BLaER1 treated with 17β-estradiol and CSF1 and Interleukin-3, amounts not matched to agents 10 nM and 100 nM (cell line): Measurements from ENCODE around the gene TCF19.
"Not testable (repeated sequence)": the region's sequence is repeated elsewhere in the genome, so short reads cannot be mapped to it uniquely, and the experiment has no call there.

ENCODE experiments used
- H3K27ac ChIP-seq, 11 experiments: shearing (Covaris generic); formaldehyde crosslinking; 2 replicates each; pipeline ENCODE4 v1.8.1; 2022
- H3K27me3 ChIP-seq, 11 experiments: shearing (Covaris generic); formaldehyde crosslinking; 2 replicates each; pipeline ENCODE4 v1.8.1; 2022
- H3K36me3 ChIP-seq, 11 experiments: shearing (Covaris generic); formaldehyde crosslinking; 2 replicates each; pipeline ENCODE4 v1.8.1; 2022
- H3K4me1 ChIP-seq, 10 experiments: shearing (Covaris generic); formaldehyde crosslinking; 2 replicates each; pipeline ENCODE4 v1.8.1; 2022
- H3K4me2 ChIP-seq, 11 experiments: shearing (Covaris generic); formaldehyde crosslinking; 2 replicates each; pipeline ENCODE4 v1.8.1; 2022
- H3K4me3 ChIP-seq, 10 experiments: shearing (Covaris generic); formaldehyde crosslinking; 2 replicates each; pipeline ENCODE4 v1.8.1; 2022
- H3K9ac ChIP-seq, 11 experiments: shearing (Covaris generic); formaldehyde crosslinking; 2 replicates each; pipeline ENCODE4 v1.8.1; 2022
- H3K9me3 ChIP-seq, 11 experiments: shearing (Covaris generic); formaldehyde crosslinking; replicated peaks in 1 of 11; 2 replicates each; pipeline ENCODE4 v1.8.1; 2022
- H4K20me1 ChIP-seq, 11 experiments: shearing (Covaris generic); formaldehyde crosslinking; 2 replicates each; pipeline ENCODE4 v1.8.1; 2022
- Cebpa-rat ChIP-seq, 11 experiments: shearing (Covaris generic); IDR thresholded peaks; 2 replicates each; pipeline ENCODE4 v1.8.1; 2022

The TCF19 gene

GRCh38 chr6:31186052-31186734 lies 27.8 kb downstream of the TCF19 start:
- Histone ChIP-seq H3K4me2 (0 out of 22 replicates have a peak overlapping the region, but pooled peaks of 1 of the 11 experiments have one; percentile 22), H3K27me3 (no peaks in the 10 kb centered on the region), H4K20me1 (no peaks in the 10 kb centered on the region), H3K4me3 (no peak overlapping the region), H3K36me3 (no peaks in the 10 kb centered on the region), H3K27ac (no peak overlapping the region), H3K4me1 (peaks cover 0 to 5% (median 0%) of the 10 kb centered on the region in 10 experiments; a peak in 1 of 20 replicates), H3K9me3 (no peaks in the 10 kb centered on the region), H3K9ac (no peak overlapping the region)
- no peak for TF ChIP-seq Cebpa-rat (IDR thresholded peaks at IDR 0.05)

GRCh38 chr6:31187780-31188194 lies 29.4 kb downstream of the TCF19 start:
- H3K27ac ChIP-seq = no peak overlapping the region
- H3K9me3 ChIP-seq = no peaks in the 10 kb centered on the region
- H3K4me2 ChIP-seq = no peak overlapping the region
- H3K4me3 ChIP-seq = no peak overlapping the region
- peaks cover 0 to 5% (median 0%) of the 10 kb centered on the region in 10 experiments; a peak in 1 of 20 replicates for H3K4me1 ChIP-seq
- H3K36me3 ChIP-seq = no peaks in the 10 kb centered on the region
- TF ChIP-seq Cebpa-rat (IDR thresholded peaks at IDR 0.05) = no peak
- H3K27me3 ChIP-seq = no peaks in the 10 kb centered on the region
- no peak overlapping the region for H3K9ac ChIP-seq
- H4K20me1 ChIP-seq = no peaks in the 10 kb centered on the region

- not testable (repeated sequence) for H3K27ac ChIP-seq, H3K27me3 ChIP-seq, H4K20me1 ChIP-seq, H3K9ac ChIP-seq, H3K4me1 ChIP-seq, H3K4me3 ChIP-seq, H3K4me2 ChIP-seq, H3K9me3 ChIP-seq, H3K36me3 ChIP-seq
Observed at GRCh38 chr6:31189223-31189622, 30.8 kb downstream of the TCF19 start.

GRCh38 chr6:31190488-31190887 lies 32.1 kb downstream of the TCF19 start:
- H3K27ac ChIP-seq = no peak overlapping the region
- no peak for TF ChIP-seq Cebpa-rat (IDR thresholded peaks at IDR 0.05)
- H3K4me2 ChIP-seq = no peak overlapping the region

GRCh38 chr6:31192431-31193105 lies 34.2 kb downstream of the TCF19 start:
- peaks cover 4 to 17% (median 15%) of the 10 kb centered on the region in 10 experiments; a peak in 14 of 20 replicates for H3K4me1 ChIP-seq
- H4K20me1 ChIP-seq, H3K4me2 ChIP-seq, H3K4me3 ChIP-seq, H3K27me3 ChIP-seq, H3K27ac ChIP-seq, H3K9ac ChIP-seq, H3K9me3 ChIP-seq, H3K36me3 ChIP-seq: not testable (repeated sequence)

More at GRCh38 chr6:31190488-31190887, 32.1 kb downstream of the TCF19 start:
- Histone ChIP-seq H3K9ac (no peak overlapping the region), H3K4me3 (no peak overlapping the region), H3K27me3 (no peaks in the 10 kb centered on the region), H4K20me1 (no peaks in the 10 kb centered on the region), H3K9me3 (no peaks in the 10 kb centered on the region), H3K4me1 (peaks cover 0 to 19% (median 11%) of the 10 kb centered on the region in 10 experiments; a peak in 13 of 20 replicates), H3K36me3 (no peaks in the 10 kb centered on the region; a peak in 1 of 22 replicates)

GRCh38 chr6:31193206-31193605 lies 34.8 kb downstream of the TCF19 start:
- no peak overlapping the region for H3K4me3 ChIP-seq
- H3K9me3 ChIP-seq = no peaks in the 10 kb centered on the region
- H3K4me1 ChIP-seq = peaks cover 4 to 17% (median 15%) of the 10 kb centered on the region in 10 experiments; a peak in 14 of 20 replicates
- H3K4me2 ChIP-seq = no peak overlapping the region
- H4K20me1 ChIP-seq = no peaks in the 10 kb centered on the region
- H3K9ac ChIP-seq = no peak overlapping the region; a peak in 1 of 22 replicates
- no peak for TF ChIP-seq Cebpa-rat (IDR thresholded peaks at IDR 0.05)
- no peaks in the 10 kb centered on the region; a peak in 1 of 22 replicates for H3K36me3 ChIP-seq
- no peaks in the 10 kb centered on the region for H3K27me3 ChIP-seq
- H3K27ac ChIP-seq = no peak overlapping the region; a peak in 1 of 22 replicates

GRCh38 chr6:31194061-31194834 lies 35.9 kb downstream of the TCF19 start:
- H3K9me3 ChIP-seq = no peaks in the 10 kb centered on the region
- peak overlapping the region in 4 of 11 experiments; percentile 8 to 36 (median 17); a peak in 3 of 22 replicates for H3K27ac ChIP-seq
- H3K9ac ChIP-seq = peak overlapping the region in 7 of 11 experiments; percentile 7 to 39 (median 23); a peak in 6 of 22 replicates
- H3K4me1 ChIP-seq = peaks cover 11 to 26% (median 24%) of the 10 kb centered on the region in 10 experiments
- no peak overlapping the region for H3K4me3 ChIP-seq
- TF ChIP-seq Cebpa-rat (IDR thresholded peaks at IDR 0.05) = no peak
- no peaks in the 10 kb centered on the region for H3K27me3 ChIP-seq
- H3K36me3 ChIP-seq = peaks cover 0 to under 1% (median 0%) of the 10 kb centered on the region in 11 experiments; a peak in 1 of 22 replicates
- H4K20me1 ChIP-seq = no peaks in the 10 kb centered on the region
- H3K4me2 ChIP-seq = peak overlapping the region in 4 of 11 experiments; percentile 5 to 18 (median 10); a peak in 2 of 22 replicates

- Histone ChIP-seq H3K36me3 (peaks cover 0 to 11% (median 0%) of the 10 kb centered on the region in 11 experiments; a peak in 5 of 22 replicates), H3K4me1 (peaks cover 23 to 38% (median 36%) of the 10 kb centered on the region in 10 experiments), H3K27ac (0 out of 22 replicates have a peak overlapping the region, but pooled peaks of 1 of the 11 experiments have one; percentile 9)
- not testable (repeated sequence) for H3K4me2 ChIP-seq, H3K9me3 ChIP-seq, H3K4me3 ChIP-seq, H4K20me1 ChIP-seq, H3K27me3 ChIP-seq, H3K9ac ChIP-seq
Observed at GRCh38 chr6:31195308-31195979, 37.1 kb downstream of the TCF19 start.

- Histone ChIP-seq H3K9ac (peak overlapping the region in 10 of 11 experiments; percentile 87 to 96 (median 90); a peak in 14 of 22 replicates), H3K36me3 (peaks cover 0 to 20% (median 5%) of the 10 kb centered on the region in 11 experiments; a peak in 12 of 22 replicates), H3K27ac (peak overlapping the region in 8 of 11 experiments; percentile 9 to 98 (median 92); a peak in 10 of 22 replicates), H3K4me1 (peaks cover 25 to 45% (median 38%) of the 10 kb centered on the region in 10 experiments), H3K9me3 (peaks cover 0 to 19% (median 14%) of the 10 kb centered on the region in 11 experiments; a peak in 16 of 22 replicates), H3K4me3 (peak overlapping the region; percentile 65 to 88 (median 80); a peak in 16 of 20 replicates), H3K4me2 (peak overlapping the region; percentile 20 to 91 (median 81); a peak in 19 of 22 replicates)
- H4K20me1 ChIP-seq, H3K27me3 ChIP-seq: not testable (repeated sequence)
Observed at GRCh38 chr6:31196251-31197022, 38.0 kb downstream of the TCF19 start.
